ENCODE measurements around the gene NCK1. TPM values are rescaled to one million over a fixed set of nuclear protein-coding genes. Genes with fewer than 3 reads are reported as not detected.

Gene NCK1
- total and polyA plus RNA-seq, 2 experiments from 2014 or later = 28.4 to 28.7 TPM

DNA sequence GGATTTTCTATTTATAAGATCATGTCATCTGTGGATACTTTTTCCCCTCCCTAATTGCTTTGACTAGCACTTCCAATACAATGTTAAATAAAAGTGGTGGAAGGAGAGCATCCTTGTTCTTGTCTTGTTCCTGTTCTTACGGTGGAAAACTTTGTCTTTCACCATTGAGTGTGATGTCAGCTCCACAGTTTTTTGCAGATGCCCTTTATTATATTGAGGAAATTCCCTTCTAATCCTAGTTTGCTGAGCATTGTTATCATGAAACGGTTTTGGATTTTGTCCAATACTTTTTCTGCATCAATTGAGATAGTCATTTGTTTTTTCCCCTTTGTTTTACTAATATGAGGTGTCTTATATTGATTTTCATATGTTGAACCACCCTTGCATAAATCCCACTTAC is 75.8 kb downstream of the NCK1 start:
- no peaks in the 10 kb centered on the region for H3K27me3 Mint-ChIP-seq (ENCODE audit: insufficient read depth, low read depth, poor library complexity)
- H3K4me1 Mint-ChIP-seq = peaks cover 28% of the 10 kb centered on the region
- DNase-seq (ENCODE audit: low spot score) = no peak
- no peak overlapping the region for H3K27ac Mint-ChIP-seq
- no peak for ATAC-seq
- no peak for TF ChIP-seq JUNB (IDR thresholded peaks at IDR 0.05; ENCODE audit: unreplicated experiment)
- no peak for TF ChIP-seq ZNF331 (CRISPR knock-in tag; IDR thresholded peaks at IDR 0.05; ENCODE audit: low read depth)
- TF ChIP-seq NANOG (IDR thresholded peaks at IDR 0.05; ENCODE audit: borderline replicate concordance) = no peak
- TF ChIP-seq, protein P1, sequence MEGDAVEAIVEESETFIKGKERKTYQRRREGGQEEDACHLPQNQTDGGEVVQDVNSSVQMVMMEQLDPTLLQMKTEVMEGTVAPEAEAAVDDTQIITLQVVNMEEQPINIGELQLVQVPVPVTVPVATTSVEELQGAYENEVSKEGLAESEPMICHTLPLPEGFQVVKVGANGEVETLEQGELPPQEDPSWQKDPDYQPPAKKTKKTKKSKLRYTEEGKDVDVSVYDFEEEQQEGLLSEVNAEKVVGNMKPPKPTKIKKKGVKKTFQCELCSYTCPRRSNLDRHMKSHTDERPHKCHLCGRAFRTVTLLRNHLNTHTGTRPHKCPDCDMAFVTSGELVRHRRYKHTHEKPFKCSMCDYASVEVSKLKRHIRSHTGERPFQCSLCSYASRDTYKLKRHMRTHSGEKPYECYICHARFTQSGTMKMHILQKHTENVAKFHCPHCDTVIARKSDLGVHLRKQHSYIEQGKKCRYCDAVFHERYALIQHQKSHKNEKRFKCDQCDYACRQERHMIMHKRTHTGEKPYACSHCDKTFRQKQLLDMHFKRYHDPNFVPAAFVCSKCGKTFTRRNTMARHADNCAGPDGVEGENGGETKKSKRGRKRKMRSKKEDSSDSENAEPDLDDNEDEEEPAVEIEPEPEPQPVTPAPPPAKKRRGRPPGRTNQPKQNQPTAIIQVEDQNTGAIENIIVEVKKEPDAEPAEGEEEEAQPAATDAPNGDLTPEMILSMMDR (conservative IDR thresholded peaks at IDR 0.05; ENCODE audit: low read depth in 2 of 2) = no peak
- TF ChIP-seq ZNF114 (CRISPR knock-in tag; IDR thresholded peaks at IDR 0.05) = no peak
- no peak for TF ChIP-seq STAT1 (IDR thresholded peaks at IDR 0.05; ENCODE audit: unreplicated experiment)
- TF ChIP-seq EZH2phosphoT487 (IDR thresholded peaks at IDR 0.05; ENCODE audit: unreplicated experiment) = no peak
- no peak for TF ChIP-seq REST (IDR thresholded peaks at IDR 0.05; ENCODE audit: unreplicated experiment)
- TF ChIP-seq, protein P2, sequence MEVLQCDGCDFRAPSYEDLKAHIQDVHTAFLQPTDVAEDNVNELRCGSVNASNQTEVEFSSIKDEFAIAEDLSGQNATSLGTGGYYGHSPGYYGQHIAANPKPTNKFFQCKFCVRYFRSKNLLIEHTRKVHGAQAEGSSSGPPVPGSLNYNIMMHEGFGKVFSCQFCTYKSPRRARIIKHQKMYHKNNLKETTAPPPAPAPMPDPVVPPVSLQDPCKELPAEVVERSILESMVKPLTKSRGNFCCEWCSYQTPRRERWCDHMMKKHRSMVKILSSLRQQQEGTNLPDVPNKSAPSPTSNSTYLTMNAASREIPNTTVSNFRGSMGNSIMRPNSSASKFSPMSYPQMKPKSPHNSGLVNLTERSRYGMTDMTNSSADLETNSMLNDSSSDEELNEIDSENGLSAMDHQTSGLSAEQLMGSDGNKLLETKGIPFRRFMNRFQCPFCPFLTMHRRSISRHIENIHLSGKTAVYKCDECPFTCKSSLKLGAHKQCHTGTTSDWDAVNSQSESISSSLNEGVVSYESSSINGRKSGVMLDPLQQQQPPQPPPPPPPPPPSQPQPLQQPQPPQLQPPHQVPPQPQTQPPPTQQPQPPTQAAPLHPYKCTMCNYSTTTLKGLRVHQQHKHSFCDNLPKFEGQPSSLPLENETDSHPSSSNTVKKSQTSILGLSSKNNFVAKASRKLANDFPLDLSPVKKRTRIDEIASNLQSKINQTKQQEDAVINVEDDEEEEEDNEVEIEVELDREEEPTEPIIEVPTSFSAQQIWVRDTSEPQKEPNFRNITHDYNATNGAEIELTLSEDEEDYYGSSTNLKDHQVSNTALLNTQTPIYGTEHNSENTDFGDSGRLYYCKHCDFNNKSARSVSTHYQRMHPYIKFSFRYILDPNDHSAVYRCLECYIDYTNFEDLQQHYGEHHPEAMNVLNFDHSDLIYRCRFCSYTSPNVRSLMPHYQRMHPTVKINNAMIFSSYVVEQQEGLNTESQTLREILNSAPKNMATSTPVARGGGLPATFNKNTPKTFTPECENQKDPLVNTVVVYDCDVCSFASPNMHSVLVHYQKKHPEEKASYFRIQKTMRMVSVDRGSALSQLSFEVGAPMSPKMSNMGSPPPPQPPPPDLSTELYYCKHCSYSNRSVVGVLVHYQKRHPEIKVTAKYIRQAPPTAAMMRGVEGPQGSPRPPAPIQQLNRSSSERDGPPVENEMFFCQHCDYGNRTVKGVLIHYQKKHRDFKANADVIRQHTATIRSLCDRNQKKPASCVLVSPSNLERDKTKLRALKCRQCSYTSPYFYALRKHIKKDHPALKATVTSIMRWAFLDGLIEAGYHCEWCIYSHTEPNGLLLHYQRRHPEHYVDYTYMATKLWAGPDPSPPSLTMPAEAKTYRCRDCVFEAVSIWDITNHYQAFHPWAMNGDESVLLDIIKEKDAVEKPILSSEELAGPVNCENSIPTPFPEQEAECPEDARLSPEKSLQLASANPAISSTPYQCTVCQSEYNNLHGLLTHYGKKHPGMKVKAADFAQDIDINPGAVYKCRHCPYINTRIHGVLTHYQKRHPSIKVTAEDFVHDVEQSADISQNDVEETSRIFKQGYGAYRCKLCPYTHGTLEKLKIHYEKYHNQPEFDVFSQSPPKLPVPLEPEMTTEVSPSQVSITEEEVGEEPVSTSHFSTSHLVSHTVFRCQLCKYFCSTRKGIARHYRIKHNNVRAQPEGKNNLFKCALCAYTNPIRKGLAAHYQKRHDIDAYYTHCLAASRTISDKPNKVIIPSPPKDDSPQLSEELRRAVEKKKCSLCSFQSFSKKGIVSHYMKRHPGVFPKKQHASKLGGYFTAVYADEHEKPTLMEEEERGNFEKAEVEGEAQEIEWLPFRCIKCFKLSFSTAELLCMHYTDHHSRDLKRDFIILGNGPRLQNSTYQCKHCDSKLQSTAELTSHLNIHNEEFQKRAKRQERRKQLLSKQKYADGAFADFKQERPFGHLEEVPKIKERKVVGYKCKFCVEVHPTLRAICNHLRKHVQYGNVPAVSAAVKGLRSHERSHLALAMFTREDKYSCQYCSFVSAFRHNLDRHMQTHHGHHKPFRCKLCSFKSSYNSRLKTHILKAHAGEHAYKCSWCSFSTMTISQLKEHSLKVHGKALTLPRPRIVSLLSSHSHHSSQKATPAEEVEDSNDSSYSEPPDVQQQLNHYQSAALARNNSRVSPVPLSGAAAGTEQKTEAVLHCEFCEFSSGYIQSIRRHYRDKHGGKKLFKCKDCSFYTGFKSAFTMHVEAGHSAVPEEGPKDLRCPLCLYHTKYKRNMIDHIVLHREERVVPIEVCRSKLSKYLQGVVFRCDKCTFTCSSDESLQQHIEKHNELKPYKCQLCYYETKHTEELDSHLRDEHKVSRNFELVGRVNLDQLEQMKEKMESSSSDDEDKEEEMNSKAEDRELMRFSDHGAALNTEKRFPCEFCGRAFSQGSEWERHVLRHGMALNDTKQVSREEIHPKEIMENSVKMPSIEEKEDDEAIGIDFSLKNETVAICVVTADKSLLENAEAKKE (CRISPR knock-in tag; IDR thresholded peaks at IDR 0.05) = no peak
- no peak for TF ChIP-seq ETS1 (IDR thresholded peaks at IDR 0.05)
- TF ChIP-seq POLR2AphosphoS5 (IDR thresholded peaks at IDR 0.05; ENCODE audit: low read depth) = no peak
- TF ChIP-seq EZH2 (IDR thresholded peaks at IDR 0.05; ENCODE audit: low read depth, unreplicated experiment) = no peak
- TF ChIP-seq CREB1 (CRISPR knock-in tag; IDR thresholded peaks at IDR 0.05; ENCODE audit: low read depth) = no peak
- H3K4me2 ChIP-seq = no peak overlapping the region
- H3K27me3 ChIP-seq (ENCODE audit: insufficient read depth) = no peaks in the 10 kb centered on the region
- H3K36me3 Mint-ChIP-seq (ENCODE audit: low read depth) = peaks cover 36% of the 10 kb centered on the region
- no peaks in the 10 kb centered on the region for H3K9me2 ChIP-seq (ENCODE audit: insufficient read depth)
- H4K20me1 ChIP-seq (replicated peaks; ENCODE audit: insufficient read depth) = no peaks in the 10 kb centered on the region; the same call in none of the 2 replicates
- no peak overlapping the region for H3K4me3 ChIP-seq
- H3F3A ChIP-seq (replicated peaks; ENCODE audit: low read depth) = no peaks in the 10 kb centered on the region
- peaks cover 2% of the 10 kb centered on the region; the same call in 1 of the 3 replicates for H3K9me3 Mint-ChIP-seq
- no peak overlapping the region for H3K4me3 Mint-ChIP-seq
- no peak overlapping the region for H2AFZ ChIP-seq
- H3K36me3 ChIP-seq (ENCODE audit: insufficient read depth) = no peaks in the 10 kb centered on the region
- peaks cover 8% of the 10 kb centered on the region for H3K4me1 ChIP-seq (ENCODE audit: insufficient read depth)
- peaks cover 74% of the 10 kb centered on the region for H3K79me2 ChIP-seq (replicated peaks; ENCODE audit: insufficient read depth)
- H3K27ac ChIP-seq (ENCODE audit: low read depth) = no peak overlapping the region
